Spleen (tissue), 11 donors: ENCODE results near the gene CEP164. TPM values are rescaled to one million over a fixed set of nuclear protein-coding genes. Genes with fewer than 3 reads are reported as not detected.

ENCODE experiments used
- DNase-seq: peaks from one replicate; pipeline ENCODE4 v3.0.0-alpha.2; 2020
- H3K27ac ChIP-seq, 8 donors: fragments of 200-600 bp; sonication (generic) in 7 of 8; 1 replicate in 4 of 8; 2 replicates in 4 of 8; pipeline versions ENCODE4 v1.5.0 to v1.8.0; 2016 to 2021; ENCODE audit warnings: inconsistent platforms in 4 of 8, mild to moderate bottlenecking in 4 of 8, moderate library complexity in 1 of 8
- H3K27me3 ChIP-seq, 7 donors: fragments of 200-600 bp; sonication (generic) in 6 of 7; replicated peaks in 1 of 7; 1 replicate in 4 of 7; 2 replicates in 3 of 7; pipeline versions ENCODE4 v1.5.0 to v1.8.0; 2016 to 2021; ENCODE audit warnings: inconsistent platforms in 3 of 7, mild to moderate bottlenecking in 1 of 7
- H3K36me3 ChIP-seq, 6 donors: fragments of 200-600 bp; sonication (generic) in 5 of 6; 1 replicate in 4 of 6; 2 replicates in 2 of 6; pipeline versions ENCODE4 v1.5.0 to v1.8.0; 2016 to 2021; ENCODE audit warnings: inconsistent platforms in 2 of 6
- H3K4me1 ChIP-seq, 6 donors: fragments of 200-600 bp; sonication (generic) in 5 of 6; 1 replicate in 3 of 6; 2 replicates in 3 of 6; pipeline versions ENCODE4 v1.5.0 to v1.8.0; 2016 to 2021; ENCODE audit warnings: inconsistent platforms in 3 of 6
- H3K4me3 ChIP-seq, 8 donors: fragments of 200-600 bp; sonication (generic) in 7 of 8; 1 replicate in 4 of 8; 2 replicates in 4 of 8; pipeline versions ENCODE4 v1.5.0 to v1.8.0; 2016 to 2021; ENCODE audit warnings: inconsistent platforms in 4 of 8, mild to moderate bottlenecking in 4 of 8, moderate library complexity in 2 of 8
- H3K9me3 ChIP-seq, 8 donors: fragments of 200-600 bp; sonication (generic) in 7 of 8; 1 replicate in 4 of 8; 2 replicates in 4 of 8; pipeline versions ENCODE4 v1.5.0 to v1.8.0; 2016 to 2021; ENCODE audit warnings: inconsistent platforms in 4 of 8
- POLR2A ChIP-seq, 3 donors: fragments of 450-650 bp; IDR thresholded peaks; one replicate each; pipeline ENCODE4 v1.5.1; 2017; ENCODE audit warnings: antibody characterized with exemption in 3 of 3, mild to moderate bottlenecking in 1 of 3
- POLR2AphosphoS5 ChIP-seq, 3 donors: sonication (generic); formaldehyde crosslinking; IDR thresholded peaks; one replicate each; pipeline ENCODE4 v1.5.1; 2017; ENCODE audit warnings: antibody characterized with exemption in 3 of 3
- WGBS, 5 donors: extraction: QIAGEN DNeasy Blood & Tissue Kit in 3 of 5; methylation state at CpG; one replicate each; pipeline versions ENCODE4 v1.1.5 to v1.1.7; 2013 to 2018; 5-methylcytosine and 5-hydroxymethylcytosine counted together
- intact Hi-C: fragments of 100-400 bp; cut with DNase I; formaldehyde crosslinking; loops from one replicate; pipeline ENCODE4 v1.15.0; 2023; ENCODE audit warnings: low total_unique reads
- polyA plus RNA-seq, 3 donors: library from polyadenylated mRNA; stranded (reverse); fragments of 200-250 nt; gene quantifications; one replicate each; pipeline ENCODE4 v1.2.1, GENCODE V29; 2013
- total RNA-seq, 7 donors: library from RNA; depleted of rRNA in 3 of 7; stranded (reverse); fragments of >200 nt in 3 of 7; fragmentation: NEBNext Ultra II Directional in 4 of 7; extraction: Animal tissue kit (Norgen Biotek cat#: 25700) in 4 of 7; gene quantifications; one replicate each; pipeline versions ENCODE4 v1.1.0 to v1.2.1, GENCODE V29; 2016 to 2021
- TF ChIP-seq, protein P1 (sequence below), 11 experiments: fragments of 200-600 bp in 7 of 11; fragments of 450-650 bp in 4 of 11; sonication (generic) in 4 of 11; IDR thresholded peaks in 8 of 11; conservative IDR thresholded peaks in 3 of 11; 1 replicate in 7 of 11; 2 replicates in 4 of 11; pipeline versions ENCODE4 v1.4.0 to v1.8.0; 2016 to 2021; ENCODE audit warnings: antibody characterized with exemption in 11 of 11, inconsistent platforms in 4 of 11, mild to moderate bottlenecking in 1 of 11
- donor health status: healthy with polysubstance abuse.
- donor health status: DM: no; HTN: no; CAD: no; lungs with moderate emphysema.
- donor health status: DM: no; HTN: no; CAD: no.
- donor health status: Bipolar disorder and iron deficiency.
- donor health status: healthy.
- donor health status: DM: no; HTN: no; CAD: no.
- donor health status: DM: yes; HTN: yes; CAD: no.

The CEP164 gene
- total and polyA plus RNA-seq, 10 donors = 6.6 to 48.3 (median 27.5) TPM

GRCh38 chr11:117442869-117443239 is 115.2 kb downstream of the CEP164 start:
- WGBS, 5 donors = 83 to 94% (median 91%) methylated on average over 12 of the region's 12 CpGs
- intact Hi-C loops = no loop called here
- Histone ChIP-seq H3K4me1 (no peaks in the 10 kb centered on the region), H3K4me3 (no peak overlapping the region), H3K27me3 (peaks cover 0 to 23% (median 0%) of the 10 kb centered on the region in 7 donors), H3K9me3 (no peaks in the 10 kb centered on the region), H3K36me3 (no peaks in the 10 kb centered on the region), H3K27ac (no peak overlapping the region)
- DNase-seq = peak; percentile 50
- TF ChIP-seq, protein P1, sequence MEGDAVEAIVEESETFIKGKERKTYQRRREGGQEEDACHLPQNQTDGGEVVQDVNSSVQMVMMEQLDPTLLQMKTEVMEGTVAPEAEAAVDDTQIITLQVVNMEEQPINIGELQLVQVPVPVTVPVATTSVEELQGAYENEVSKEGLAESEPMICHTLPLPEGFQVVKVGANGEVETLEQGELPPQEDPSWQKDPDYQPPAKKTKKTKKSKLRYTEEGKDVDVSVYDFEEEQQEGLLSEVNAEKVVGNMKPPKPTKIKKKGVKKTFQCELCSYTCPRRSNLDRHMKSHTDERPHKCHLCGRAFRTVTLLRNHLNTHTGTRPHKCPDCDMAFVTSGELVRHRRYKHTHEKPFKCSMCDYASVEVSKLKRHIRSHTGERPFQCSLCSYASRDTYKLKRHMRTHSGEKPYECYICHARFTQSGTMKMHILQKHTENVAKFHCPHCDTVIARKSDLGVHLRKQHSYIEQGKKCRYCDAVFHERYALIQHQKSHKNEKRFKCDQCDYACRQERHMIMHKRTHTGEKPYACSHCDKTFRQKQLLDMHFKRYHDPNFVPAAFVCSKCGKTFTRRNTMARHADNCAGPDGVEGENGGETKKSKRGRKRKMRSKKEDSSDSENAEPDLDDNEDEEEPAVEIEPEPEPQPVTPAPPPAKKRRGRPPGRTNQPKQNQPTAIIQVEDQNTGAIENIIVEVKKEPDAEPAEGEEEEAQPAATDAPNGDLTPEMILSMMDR (IDR thresholded peaks at IDR 0.05 in 8 of 11, conservative IDR thresholded peaks at IDR 0.05 in 3 of 11) = no peak
- TF ChIP-seq POLR2A (IDR thresholded peaks at IDR 0.05) (no peak), POLR2AphosphoS5 (IDR thresholded peaks at IDR 0.05) (no peak)

GRCh38 chr11:117443266-117444186 is 115.9 kb downstream of the CEP164 start:
- TF ChIP-seq POLR2AphosphoS5 (IDR thresholded peaks at IDR 0.05) = no peak
- TF ChIP-seq, protein P1 (IDR thresholded peaks at IDR 0.05 in 8 of 11, conservative IDR thresholded peaks at IDR 0.05 in 3 of 11) = peak in 7 of 11 experiments; percentile 20 to 54 (median 25)
- TF ChIP-seq POLR2A (IDR thresholded peaks at IDR 0.05) = no peak
- 41 to 59% (median 56%) methylated on average over 19 to 38 of the region's 38 CpGs for WGBS, 5 donors
- no peak overlapping the region for H3K27ac ChIP-seq
- peak; percentile 74 for DNase-seq
- H3K9me3 ChIP-seq = no peaks in the 10 kb centered on the region
- intact Hi-C loops = no loop called here
- no peaks in the 10 kb centered on the region for H3K4me1 ChIP-seq
- no peak overlapping the region for H3K4me3 ChIP-seq
- H3K36me3 ChIP-seq = no peaks in the 10 kb centered on the region
- H3K27me3 ChIP-seq = peaks cover 0 to 28% (median 0%) of the 10 kb centered on the region in 7 donors

DNA sequence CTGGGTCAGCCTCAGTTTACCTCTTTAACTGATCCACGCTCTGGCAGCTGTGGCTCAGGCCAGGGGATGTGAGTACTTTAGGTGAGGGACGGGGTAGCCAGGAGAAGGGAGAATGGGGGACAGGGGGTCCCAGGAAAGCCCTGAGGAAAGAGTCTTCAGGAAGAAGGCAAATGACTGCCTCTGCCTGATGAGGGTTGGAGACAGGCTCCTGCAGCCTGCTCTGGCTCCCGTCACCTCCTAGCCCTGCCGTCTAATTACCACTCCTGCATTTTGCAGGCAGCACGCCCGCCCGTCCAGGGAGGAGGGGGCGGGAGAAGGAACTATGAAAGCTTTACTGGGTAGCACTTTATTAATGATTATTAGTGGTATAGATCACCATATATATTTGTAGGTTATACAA is 116.6 kb downstream of the CEP164 start:
- 82 to 89% (median 84%) methylated on average over 8 of the region's 8 CpGs for WGBS, 5 donors
- H3K4me3 ChIP-seq = no peak overlapping the region
- H3K4me1 ChIP-seq = no peaks in the 10 kb centered on the region
- H3K36me3 ChIP-seq = peaks cover 0 to 2% (median 0%) of the 10 kb centered on the region in 6 donors
- no peaks in the 10 kb centered on the region for H3K9me3 ChIP-seq
- no peak overlapping the region for H3K27ac ChIP-seq
- peaks cover 0 to 28% (median 0%) of the 10 kb centered on the region in 7 donors for H3K27me3 ChIP-seq
- DNase-seq = peak; percentile 46
- TF ChIP-seq POLR2A (IDR thresholded peaks at IDR 0.05) = no peak
- TF ChIP-seq, protein P1 (IDR thresholded peaks at IDR 0.05 in 8 of 11, conservative IDR thresholded peaks at IDR 0.05 in 3 of 11) = no peak
- no peak for TF ChIP-seq POLR2AphosphoS5 (IDR thresholded peaks at IDR 0.05)
- intact Hi-C loops = no loop called here
